ENCODE measurements around the gene NDUFS1. TPM values are rescaled to one million over a fixed set of nuclear protein-coding genes. Genes with fewer than 3 reads are reported as not detected.
"Not testable (repeated sequence)": the region's sequence is repeated elsewhere in the genome, so short reads cannot be mapped to it uniquely, and the experiment has no call there.

Gene NDUFS1
- total RNA-seq, 1 donor from 2014 or later: 80.7 TPM

DNA sequence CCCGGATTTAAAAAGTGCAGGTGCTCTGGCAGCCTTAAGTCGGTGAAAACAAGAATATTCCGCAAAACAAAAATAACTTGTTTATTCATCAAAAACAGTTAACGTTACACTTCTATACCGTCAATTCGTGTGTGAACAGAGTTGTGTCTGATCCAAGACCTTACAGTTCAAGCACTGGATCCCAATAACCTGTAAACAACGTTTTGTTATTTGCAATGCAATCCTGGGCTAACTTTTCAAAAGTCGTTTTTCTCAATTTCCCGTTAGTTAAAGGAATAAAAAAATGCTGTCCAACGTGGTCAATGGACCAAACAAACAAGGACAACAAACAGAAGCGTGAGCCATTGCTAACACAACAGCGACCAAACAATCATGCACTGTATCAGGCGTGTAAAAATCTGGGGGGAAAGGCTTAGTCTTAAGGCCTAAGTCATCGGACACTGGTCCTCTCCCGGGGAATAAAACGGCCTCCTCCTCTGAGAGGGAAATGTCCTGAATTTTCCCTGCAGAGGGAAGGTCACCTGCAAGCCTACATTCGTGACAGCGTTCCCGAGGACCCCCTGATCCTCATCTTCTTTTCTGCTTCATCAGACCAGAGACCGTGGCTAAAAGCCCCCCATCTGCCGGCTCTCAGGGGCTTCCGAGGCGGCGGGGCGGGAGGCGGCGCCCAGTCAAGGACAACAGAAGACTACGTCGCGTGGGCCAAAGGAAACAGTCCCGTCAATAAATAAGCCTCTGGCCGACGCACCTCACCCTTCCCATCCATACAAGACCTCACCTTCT is 490 bp downstream of the NDUFS1 start:
- Mint-ChIP-seq H3K4me1 (ENCODE audit: low read depth) (peaks cover 36% of the 10 kb centered on the region), H3K27me3 (ENCODE audit: low read depth) (no peaks in the 10 kb centered on the region), H3K36me3 (ENCODE audit: low read depth) (peaks cover 69% of the 10 kb centered on the region), H3K4me3 (ENCODE audit: low read depth) (peak overlapping the region; percentile 98), H3K9me3 (no peaks in the 10 kb centered on the region), H3K27ac (peak overlapping the region; percentile 98)
- intact Hi-C loops (cut with micrococcal nuclease): loop anchor here (1.0 to 10.0 kb wide), 4 partner anchors 72 to 1366 kb away; partner anchors contain the start of genes CREB1, INO80D and ZDBF2
- no peak for DNase-seq (ENCODE audit: low spot score)

DNA sequence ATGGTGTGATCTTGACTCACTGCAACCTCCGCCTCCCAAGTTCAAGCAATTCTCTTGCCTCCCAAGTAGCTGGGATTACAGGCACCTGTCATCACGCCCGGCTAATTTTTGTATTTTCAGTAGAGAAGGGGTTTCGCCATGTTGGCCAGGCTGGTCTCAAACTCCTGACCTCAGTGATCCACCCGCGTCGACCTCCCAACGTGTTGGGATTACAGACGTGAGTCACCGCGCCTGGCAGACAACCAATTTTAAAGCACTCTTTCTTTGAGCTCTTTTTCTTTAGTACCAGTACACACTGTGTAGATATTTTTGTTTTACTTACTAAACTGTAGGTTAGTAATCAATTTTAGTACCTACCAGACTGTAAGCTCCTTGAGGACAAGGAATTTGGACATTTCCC is 2.2 kb downstream of the NDUFS1 start:
- not testable (repeated sequence) for DNase-seq (ENCODE audit: low spot score); H3K9me3 Mint-ChIP-seq; H3K27me3 Mint-ChIP-seq (ENCODE audit: low read depth); H3K4me3 Mint-ChIP-seq (ENCODE audit: low read depth)
- Mint-ChIP-seq H3K36me3 (ENCODE audit: low read depth) (peaks cover 52% of the 10 kb centered on the region), H3K27ac (peak overlapping the region; percentile 22), H3K4me1 (ENCODE audit: low read depth) (peaks cover 21% of the 10 kb centered on the region)
- intact Hi-C loops (cut with micrococcal nuclease): loop anchor here (10.0 kb wide), 1 partner anchor 1368 kb away; the partner anchor contains the start of gene CREB1

DNA sequence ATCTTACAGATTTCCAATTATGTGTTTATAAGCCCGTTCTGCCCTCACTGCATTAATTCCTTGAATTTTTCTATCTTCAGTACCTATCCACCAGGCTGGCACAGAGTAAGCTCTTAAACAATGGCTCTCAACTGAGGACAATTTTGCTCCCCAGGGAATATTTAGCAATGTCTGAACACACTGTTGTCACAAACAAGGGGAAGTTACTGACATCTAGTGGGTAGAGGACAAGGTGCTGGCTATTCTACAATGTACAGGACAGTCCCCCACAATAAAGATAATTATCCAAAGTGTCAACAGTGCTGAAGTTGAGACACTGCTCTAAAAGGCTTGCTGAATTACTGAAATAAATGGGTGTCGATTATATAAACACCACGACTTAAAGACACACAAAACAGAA is 5.0 kb downstream of the NDUFS1 start:
- H3K4me1 Mint-ChIP-seq (ENCODE audit: low read depth): peaks cover 20% of the 10 kb centered on the region
- no peaks in the 10 kb centered on the region for H3K9me3 Mint-ChIP-seq
- H3K27me3 Mint-ChIP-seq (ENCODE audit: low read depth): no peaks in the 10 kb centered on the region
- H3K27ac Mint-ChIP-seq: no peak overlapping the region
- intact Hi-C loops (cut with micrococcal nuclease): loop anchor here (10.0 kb wide), 1 partner anchor 1371 kb away; the partner anchor contains the start of gene CREB1
- H3K4me3 Mint-ChIP-seq (ENCODE audit: low read depth): no peak overlapping the region
- peaks cover 47% of the 10 kb centered on the region for H3K36me3 Mint-ChIP-seq (ENCODE audit: low read depth)
- DNase-seq (ENCODE audit: low spot score): no peak

DNA sequence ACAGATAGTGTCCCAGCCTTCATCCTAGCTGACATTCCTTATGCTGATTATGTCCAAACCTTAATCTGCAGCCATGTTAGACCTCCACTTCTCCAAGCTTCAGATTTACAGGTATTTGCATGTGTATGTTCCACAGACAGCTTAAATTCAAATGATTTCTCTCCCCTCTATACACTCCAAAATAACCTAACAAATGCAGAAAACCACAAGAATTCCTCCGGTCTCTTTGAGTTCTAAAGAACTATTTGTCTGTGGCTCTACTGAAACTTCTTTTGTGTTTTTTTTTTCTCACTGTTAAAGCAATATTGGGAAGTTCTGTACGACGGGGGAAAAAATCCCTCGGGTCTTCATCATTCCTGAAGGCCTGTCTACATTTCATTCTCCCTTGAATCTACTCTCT is 8.6 kb downstream of the NDUFS1 start:
- Mint-ChIP-seq H3K27ac (no peak overlapping the region), H3K9me3 (no peaks in the 10 kb centered on the region), H3K4me3 (ENCODE audit: low read depth) (no peak overlapping the region), H3K4me1 (ENCODE audit: low read depth) (peaks cover 12% of the 10 kb centered on the region), H3K27me3 (ENCODE audit: low read depth) (no peaks in the 10 kb centered on the region), H3K36me3 (ENCODE audit: low read depth) (peaks cover 58% of the 10 kb centered on the region)
- no peak for DNase-seq (ENCODE audit: low spot score)
- intact Hi-C loops (cut with micrococcal nuclease): loop anchor here (10.0 kb wide), 1 partner anchor 1374 kb away; the partner anchor contains the start of gene CREB1

DNA sequence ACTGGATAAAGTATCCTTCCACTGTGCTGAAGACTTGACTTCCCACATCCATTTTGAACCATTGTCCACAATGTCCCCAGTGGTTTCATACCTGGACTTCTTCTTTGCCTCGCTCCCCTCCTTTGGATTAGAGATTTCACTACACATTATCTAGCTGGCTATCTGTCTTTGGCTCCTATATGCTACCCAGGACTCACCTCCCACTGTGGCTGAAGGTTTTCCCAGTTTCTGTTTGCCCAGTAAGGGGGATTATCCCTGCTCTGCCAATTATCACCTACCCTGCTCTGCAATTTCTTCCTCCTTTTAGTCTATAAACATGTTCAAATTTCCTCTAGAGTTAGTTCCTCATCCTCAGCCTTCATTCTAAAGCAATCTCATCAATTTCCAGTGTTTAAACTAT is 9.1 kb downstream of the NDUFS1 start:
- Mint-ChIP-seq H3K4me1 (ENCODE audit: low read depth) (peaks cover 12% of the 10 kb centered on the region), H3K4me3 (ENCODE audit: low read depth) (no peak overlapping the region), H3K9me3 (no peaks in the 10 kb centered on the region), H3K27me3 (ENCODE audit: low read depth) (no peaks in the 10 kb centered on the region), H3K27ac (no peak overlapping the region), H3K36me3 (ENCODE audit: low read depth) (peaks cover 63% of the 10 kb centered on the region)
- no peak for DNase-seq (ENCODE audit: low spot score)
- intact Hi-C loops (cut with micrococcal nuclease): loop anchor here (10.0 kb wide), 1 partner anchor 1375 kb away; the partner anchor contains the start of gene CREB1

DNA sequence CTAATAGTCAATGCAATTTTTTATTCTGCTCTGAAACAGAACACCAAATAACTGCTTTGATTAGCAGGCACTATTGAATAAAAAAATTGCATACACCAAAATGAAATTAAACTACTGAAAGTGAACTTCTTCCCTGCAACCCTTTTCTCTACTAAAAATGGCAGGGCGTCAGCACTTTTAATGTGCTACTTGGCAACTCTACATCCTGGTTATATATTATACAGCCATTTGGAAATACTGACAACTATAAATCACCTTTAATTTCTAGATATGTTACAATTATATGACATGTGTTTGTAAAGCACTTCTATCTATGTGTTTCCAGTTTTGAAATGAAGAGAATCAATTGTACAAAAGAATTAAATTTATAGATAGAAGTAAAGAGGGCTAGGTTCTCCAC is 9.9 kb downstream of the NDUFS1 start:
- no peaks in the 10 kb centered on the region for H3K9me3 Mint-ChIP-seq
- H3K36me3 Mint-ChIP-seq (ENCODE audit: low read depth): peaks cover 70% of the 10 kb centered on the region
- peaks cover 11% of the 10 kb centered on the region for H3K4me1 Mint-ChIP-seq (ENCODE audit: low read depth)
- no peak for DNase-seq (ENCODE audit: low spot score)
- no peaks in the 10 kb centered on the region for H3K27me3 Mint-ChIP-seq (ENCODE audit: low read depth)
- intact Hi-C loops (cut with micrococcal nuclease): no loop called here
- H3K4me3 Mint-ChIP-seq (ENCODE audit: low read depth): no peak overlapping the region
- no peak overlapping the region for H3K27ac Mint-ChIP-seq

DNA sequence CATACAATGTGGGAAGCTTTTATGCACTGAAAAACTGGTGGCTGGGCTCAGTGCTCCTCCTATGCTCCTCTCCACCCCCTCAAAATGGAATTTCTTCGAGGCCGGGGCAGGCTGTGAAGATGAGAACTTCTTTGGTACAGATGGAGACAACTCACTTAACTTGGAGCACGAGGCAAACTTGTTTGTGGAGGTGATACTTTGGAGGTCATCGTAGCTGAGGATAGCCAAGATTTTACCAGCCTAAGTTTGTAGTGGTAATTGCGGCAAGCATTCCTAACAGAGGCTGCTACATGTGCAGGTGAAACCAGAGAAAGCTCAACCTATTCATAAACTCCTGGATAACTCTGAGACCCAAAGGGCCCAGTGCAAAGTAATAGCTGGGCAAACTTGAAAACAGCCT is 13.6 kb downstream of the NDUFS1 start:
- H3K9me3 Mint-ChIP-seq: no peaks in the 10 kb centered on the region
- no peak for DNase-seq (ENCODE audit: low spot score)
- intact Hi-C loops (cut with micrococcal nuclease): no loop called here
- H3K36me3 Mint-ChIP-seq (ENCODE audit: low read depth): peaks cover 76% of the 10 kb centered on the region
- H3K4me1 Mint-ChIP-seq (ENCODE audit: low read depth): peaks cover under 1% of the 10 kb centered on the region
- H3K4me3 Mint-ChIP-seq (ENCODE audit: low read depth): no peak overlapping the region
- H3K27me3 Mint-ChIP-seq (ENCODE audit: low read depth): no peaks in the 10 kb centered on the region
- H3K27ac Mint-ChIP-seq: no peak overlapping the region

DNA sequence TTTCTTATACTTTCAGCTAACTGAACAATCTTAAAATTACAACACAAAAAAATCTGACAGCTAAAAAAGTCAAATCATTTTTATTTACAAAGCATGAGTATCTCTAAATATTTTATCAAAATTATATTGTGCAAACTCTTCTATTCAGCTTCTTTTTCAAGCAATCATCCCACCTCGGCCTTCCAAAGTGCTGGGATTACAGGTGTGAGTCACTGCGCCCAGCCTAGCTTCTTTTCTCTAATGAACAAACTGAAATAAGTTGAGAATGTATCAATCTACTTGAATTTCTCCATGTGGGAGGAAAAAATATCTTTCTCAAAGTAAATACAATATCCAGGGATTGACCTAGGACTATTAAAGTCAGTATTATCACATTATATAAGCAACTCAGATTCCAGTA is 14.9 kb downstream of the NDUFS1 start:
- no peaks in the 10 kb centered on the region for H3K4me1 Mint-ChIP-seq (ENCODE audit: low read depth)
- H3K36me3 Mint-ChIP-seq (ENCODE audit: low read depth): peaks cover 66% of the 10 kb centered on the region
- no peak overlapping the region for H3K27ac Mint-ChIP-seq
- no peaks in the 10 kb centered on the region for H3K9me3 Mint-ChIP-seq
- intact Hi-C loops (cut with micrococcal nuclease): no loop called here
- no peaks in the 10 kb centered on the region for H3K27me3 Mint-ChIP-seq (ENCODE audit: low read depth)
- no peak overlapping the region for H3K4me3 Mint-ChIP-seq (ENCODE audit: low read depth)
- DNase-seq (ENCODE audit: low spot score): no peak

DNA sequence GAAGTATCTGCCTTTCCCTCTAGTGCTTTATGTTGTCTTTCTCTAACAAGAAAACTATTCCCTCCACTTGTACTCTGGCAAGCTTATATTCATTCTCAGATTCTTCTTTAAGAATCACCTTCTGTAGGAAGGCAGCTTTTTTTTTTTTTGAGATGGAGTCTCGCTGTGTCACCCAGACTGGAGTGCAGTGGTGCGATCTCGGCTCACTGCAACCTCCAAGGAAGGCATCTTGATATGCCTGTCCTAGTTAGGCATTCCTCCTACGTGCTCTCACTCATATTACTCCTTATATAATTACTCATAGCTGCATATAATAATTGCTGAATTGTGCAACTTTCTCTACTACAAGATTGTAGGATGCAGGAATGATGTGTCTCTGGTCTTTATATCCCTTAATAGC is 15.8 kb downstream of the NDUFS1 start:
- no peaks in the 10 kb centered on the region for H3K27me3 Mint-ChIP-seq (ENCODE audit: low read depth)
- H3K36me3 Mint-ChIP-seq (ENCODE audit: low read depth): peaks cover 64% of the 10 kb centered on the region
- no peak overlapping the region for H3K4me3 Mint-ChIP-seq (ENCODE audit: low read depth)
- intact Hi-C loops (cut with micrococcal nuclease): no loop called here
- no peak overlapping the region for H3K27ac Mint-ChIP-seq
- DNase-seq (ENCODE audit: low spot score): no peak
- no peaks in the 10 kb centered on the region for H3K9me3 Mint-ChIP-seq
- H3K4me1 Mint-ChIP-seq (ENCODE audit: low read depth): no peaks in the 10 kb centered on the region

DNA sequence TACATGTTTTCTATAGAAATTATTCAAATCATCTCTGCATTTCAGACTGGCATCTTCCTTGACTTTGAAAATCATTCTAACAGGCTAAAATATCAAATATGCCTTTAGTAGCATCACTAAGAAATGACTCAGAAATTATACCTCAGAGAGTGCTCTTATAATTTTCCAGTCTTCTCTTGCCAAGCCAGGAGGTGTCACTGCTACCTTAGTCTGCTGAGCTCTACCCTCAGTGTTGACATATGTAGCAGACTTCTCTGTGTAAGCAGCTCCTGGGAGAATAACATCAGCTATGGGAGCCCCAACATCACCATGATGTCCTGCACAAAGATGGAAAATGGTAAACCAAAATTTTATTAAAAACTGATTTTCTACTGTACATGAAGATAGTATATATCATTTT is 31.6 kb downstream of the NDUFS1 start:
- Mint-ChIP-seq H3K4me1 (ENCODE audit: low read depth) (no peaks in the 10 kb centered on the region), H3K27ac (no peak overlapping the region), H3K4me3 (ENCODE audit: low read depth) (no peak overlapping the region), H3K9me3 (no peaks in the 10 kb centered on the region), H3K36me3 (ENCODE audit: low read depth) (peaks cover 38% of the 10 kb centered on the region), H3K27me3 (ENCODE audit: low read depth) (no peaks in the 10 kb centered on the region)
- no peak for DNase-seq (ENCODE audit: low spot score)
- intact Hi-C loops (cut with micrococcal nuclease): no loop called here

DNA sequence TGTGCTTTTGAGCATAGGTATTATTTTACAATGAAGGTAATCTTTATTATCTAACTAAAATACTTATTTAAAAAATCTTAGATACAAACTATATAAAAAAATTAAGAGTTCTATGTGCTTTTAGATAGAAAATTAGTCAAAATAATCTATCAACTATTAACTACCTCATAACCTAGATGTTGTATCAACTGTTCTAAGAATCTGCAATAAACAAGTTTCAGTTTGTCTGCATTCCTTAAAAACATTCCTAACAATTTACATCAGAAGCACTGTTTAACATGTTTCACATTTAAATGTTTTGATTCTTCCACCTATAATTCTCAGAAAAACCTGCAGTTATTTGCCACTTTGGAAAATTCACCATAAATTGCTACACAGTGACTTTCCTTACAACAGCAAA is 33.3 kb downstream of the NDUFS1 start:
- Mint-ChIP-seq H3K27ac (no peak overlapping the region), H3K4me3 (ENCODE audit: low read depth) (no peak overlapping the region), H3K27me3 (ENCODE audit: low read depth) (no peaks in the 10 kb centered on the region), H3K9me3 (no peaks in the 10 kb centered on the region), H3K36me3 (ENCODE audit: low read depth) (peaks cover 54% of the 10 kb centered on the region), H3K4me1 (ENCODE audit: low read depth) (no peaks in the 10 kb centered on the region)
- DNase-seq (ENCODE audit: low spot score): no peak
- intact Hi-C loops (cut with micrococcal nuclease): no loop called here

DNA sequence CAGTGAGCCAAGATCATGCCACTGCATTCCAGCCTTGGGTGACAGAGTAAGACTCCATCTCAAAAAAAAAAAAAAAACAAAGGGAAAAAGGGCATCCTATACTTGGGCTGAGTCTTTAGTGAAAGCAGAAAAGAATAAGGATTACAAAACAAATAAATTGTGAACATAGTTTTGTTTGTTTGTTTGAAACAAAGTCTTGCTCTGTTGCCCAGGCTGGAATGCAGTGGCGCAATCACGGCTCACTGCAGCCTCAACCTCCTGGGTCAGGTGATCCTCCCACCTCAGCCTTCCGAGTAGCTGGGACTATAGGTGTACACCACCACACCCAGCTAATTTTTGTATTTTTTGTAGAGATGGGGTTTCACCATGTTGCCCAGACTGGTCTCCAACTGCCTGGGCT is 36.7 kb downstream of the NDUFS1 start:
- H3K4me3 Mint-ChIP-seq (ENCODE audit: low read depth); H3K9me3 Mint-ChIP-seq; H3K27ac Mint-ChIP-seq; DNase-seq (ENCODE audit: low spot score); intact Hi-C loops (cut with micrococcal nuclease); H3K27me3 Mint-ChIP-seq (ENCODE audit: low read depth); H3K4me1 Mint-ChIP-seq (ENCODE audit: low read depth): not testable (repeated sequence)
- H3K36me3 Mint-ChIP-seq (ENCODE audit: low read depth): peaks cover 52% of the 10 kb centered on the region

DNA sequence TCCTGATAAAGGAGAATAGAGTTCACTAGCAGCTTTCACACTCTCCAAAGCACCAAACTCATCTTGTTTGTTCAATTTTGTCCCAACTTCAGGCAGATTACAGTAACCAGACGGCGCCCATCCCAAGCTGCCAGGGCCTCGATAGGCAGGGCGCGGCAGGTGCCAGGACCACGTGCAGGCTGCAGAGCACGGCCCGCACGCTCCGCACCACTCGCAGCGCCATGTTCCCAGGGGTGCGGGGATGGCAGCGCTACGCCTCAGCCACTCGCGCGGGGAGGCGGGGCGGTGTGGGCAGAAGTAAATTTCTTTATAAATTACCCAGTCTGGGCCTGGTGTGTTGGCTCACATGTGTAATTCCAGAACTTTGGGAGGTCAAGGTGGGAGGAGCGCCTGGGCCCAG is 43.0 kb downstream of the NDUFS1 start:
- Mint-ChIP-seq H3K4me3 (ENCODE audit: low read depth) (no peak overlapping the region), H3K36me3 (ENCODE audit: low read depth) (peaks cover 25% of the 10 kb centered on the region), H3K4me1 (ENCODE audit: low read depth) (no peaks in the 10 kb centered on the region), H3K9me3 (no peaks in the 10 kb centered on the region), H3K27ac (no peak overlapping the region), H3K27me3 (ENCODE audit: low read depth) (no peaks in the 10 kb centered on the region)
- intact Hi-C loops (cut with micrococcal nuclease): no loop called here
- DNase-seq (ENCODE audit: low spot score): no peak

All from activated T-helper 2 cell treated with anti-CD3 and anti-CD28 coated beads, Interferon-gamma antibody, Interleukin-2, Interleukin-4, amounts not matched to agents 10 μg/mL and 5 μg/mL and 100 μg/mL, durations not matched to agents 14 hours and 24 hours and 36 hours (primary cell).